ENCODE data around the gene CDH22.

The CDH22 gene

DNA sequence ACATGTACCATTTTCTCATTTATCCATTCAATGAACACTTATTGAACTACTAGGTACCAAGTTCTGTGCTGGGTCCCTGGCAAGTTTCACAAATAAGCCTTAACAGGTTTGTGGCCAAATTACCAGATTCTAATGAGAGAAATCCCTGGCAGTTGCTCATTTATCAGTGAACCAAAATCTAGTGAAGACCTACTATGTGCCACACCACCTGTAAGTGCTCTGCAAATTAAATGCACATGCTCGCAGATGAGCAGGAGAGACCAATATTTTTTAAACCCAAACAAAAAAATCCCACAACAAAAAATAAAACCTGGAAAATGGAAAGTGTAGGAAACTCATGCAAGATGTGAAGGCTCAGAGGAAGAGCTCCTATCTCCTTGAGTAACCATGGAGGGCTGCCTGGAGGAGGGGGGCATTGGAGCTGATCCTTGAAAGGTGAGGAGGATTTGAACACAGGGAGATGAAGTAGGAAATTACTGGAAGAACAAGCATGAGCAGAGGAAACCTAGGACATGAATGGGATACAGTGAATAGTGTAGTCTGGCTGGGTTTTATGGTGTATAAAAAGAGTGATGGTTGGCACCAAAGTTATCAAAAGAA lies 48.9 kb downstream of the CDH22 start:
- TF ChIP-seq ZFX (IDR thresholded peaks at IDR 0.05) = no peak
- TF ChIP-seq, protein P1, sequence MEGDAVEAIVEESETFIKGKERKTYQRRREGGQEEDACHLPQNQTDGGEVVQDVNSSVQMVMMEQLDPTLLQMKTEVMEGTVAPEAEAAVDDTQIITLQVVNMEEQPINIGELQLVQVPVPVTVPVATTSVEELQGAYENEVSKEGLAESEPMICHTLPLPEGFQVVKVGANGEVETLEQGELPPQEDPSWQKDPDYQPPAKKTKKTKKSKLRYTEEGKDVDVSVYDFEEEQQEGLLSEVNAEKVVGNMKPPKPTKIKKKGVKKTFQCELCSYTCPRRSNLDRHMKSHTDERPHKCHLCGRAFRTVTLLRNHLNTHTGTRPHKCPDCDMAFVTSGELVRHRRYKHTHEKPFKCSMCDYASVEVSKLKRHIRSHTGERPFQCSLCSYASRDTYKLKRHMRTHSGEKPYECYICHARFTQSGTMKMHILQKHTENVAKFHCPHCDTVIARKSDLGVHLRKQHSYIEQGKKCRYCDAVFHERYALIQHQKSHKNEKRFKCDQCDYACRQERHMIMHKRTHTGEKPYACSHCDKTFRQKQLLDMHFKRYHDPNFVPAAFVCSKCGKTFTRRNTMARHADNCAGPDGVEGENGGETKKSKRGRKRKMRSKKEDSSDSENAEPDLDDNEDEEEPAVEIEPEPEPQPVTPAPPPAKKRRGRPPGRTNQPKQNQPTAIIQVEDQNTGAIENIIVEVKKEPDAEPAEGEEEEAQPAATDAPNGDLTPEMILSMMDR (conservative IDR thresholded peaks at IDR 0.05) = no peak

DNA sequence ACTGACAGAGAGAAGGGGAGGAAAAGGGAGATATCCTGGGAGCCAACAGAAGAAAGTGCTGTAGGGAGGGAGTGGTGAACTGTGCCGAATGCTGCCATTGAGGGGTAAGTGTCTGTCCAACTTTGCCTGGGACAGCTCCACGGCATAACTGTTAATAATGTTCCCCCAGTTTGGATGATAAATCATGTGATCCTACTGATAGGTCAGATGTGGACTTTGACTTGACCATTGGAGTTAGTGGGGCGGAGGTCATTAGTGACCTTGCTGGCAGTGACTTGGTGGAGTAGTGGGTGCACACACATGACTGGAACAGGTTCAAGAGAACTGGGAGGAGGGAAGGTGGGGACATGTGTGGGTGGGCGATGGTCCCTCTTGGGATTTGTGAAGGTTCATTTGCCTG lies 50.4 kb downstream of the CDH22 start:
- TF ChIP-seq ZFX (IDR thresholded peaks at IDR 0.05) = no peak
- TF ChIP-seq, protein P1 (conservative IDR thresholded peaks at IDR 0.05) = no peak
- no peak overlapping the region for H3K27ac ChIP-seq

More for the DNA sequence above, 48.9 kb downstream of the CDH22 start:
- H3K27ac ChIP-seq = no peak overlapping the region

- H3K27ac ChIP-seq = no peak overlapping the region
Observed at GRCh38 chr20:46256293-46256692, 52.0 kb downstream of the CDH22 start.

GRCh38 chr20:46255440-46256104 lies 52.7 kb downstream of the CDH22 start:
- TF ChIP-seq ZFX (IDR thresholded peaks at IDR 0.05) = no peak
- TF ChIP-seq, protein P1 (conservative IDR thresholded peaks at IDR 0.05) = no peak
- no peak overlapping the region for H3K27ac ChIP-seq

More at GRCh38 chr20:46256293-46256692, 52.0 kb downstream of the CDH22 start:
- no peak for TF ChIP-seq ZFX (IDR thresholded peaks at IDR 0.05)
- TF ChIP-seq, protein P1 (conservative IDR thresholded peaks at IDR 0.05) = no peak

- H3K27ac ChIP-seq = no peak overlapping the region
- no peak for TF ChIP-seq ZFX (IDR thresholded peaks at IDR 0.05)
- TF ChIP-seq, protein P1 (conservative IDR thresholded peaks at IDR 0.05) = no peak; the same call in 1 of the 2 replicates
Observed at GRCh38 chr20:46253391-46253790, 54.9 kb downstream of the CDH22 start.

DNA sequence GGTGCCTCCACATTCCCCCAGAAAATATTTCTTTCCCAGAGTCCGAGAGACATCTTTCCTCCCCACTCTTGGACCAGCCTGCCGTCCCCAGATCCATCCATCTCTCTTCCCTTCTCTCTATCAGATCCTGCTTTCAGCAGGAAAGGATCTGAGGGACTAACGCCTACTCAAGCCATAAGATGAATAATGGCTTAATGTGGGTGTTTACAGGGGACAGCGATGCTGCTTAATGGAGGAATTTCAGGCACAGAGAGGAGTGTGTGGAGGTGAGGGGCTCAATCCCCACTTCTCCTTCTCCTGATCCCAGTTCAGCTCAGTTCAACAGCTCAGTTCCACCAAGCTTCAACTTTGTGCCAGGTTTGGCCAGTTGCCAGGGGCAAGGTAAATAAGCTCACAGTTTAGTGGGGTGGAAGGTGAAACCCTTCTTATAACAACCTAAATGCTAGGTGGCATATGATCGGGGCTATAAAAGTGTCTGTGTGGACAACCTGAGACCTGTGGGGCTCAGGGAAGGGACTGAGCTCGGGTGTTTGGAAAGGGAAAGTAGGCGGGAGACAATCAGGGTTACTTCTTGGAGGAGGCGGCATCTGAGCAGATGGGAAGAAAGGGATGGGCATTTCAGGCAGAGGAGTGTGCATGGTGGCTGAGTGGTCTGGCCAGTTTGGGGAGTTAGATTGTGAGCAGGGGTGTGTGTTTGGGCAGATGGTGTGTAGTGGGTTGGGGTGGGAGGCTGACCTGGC lies 55.8 kb downstream of the CDH22 start:
- TF ChIP-seq ZFX (IDR thresholded peaks at IDR 0.05) = no peak
- TF ChIP-seq, protein P1 (conservative IDR thresholded peaks at IDR 0.05) = no peak
- no peak overlapping the region for H3K27ac ChIP-seq

DNA sequence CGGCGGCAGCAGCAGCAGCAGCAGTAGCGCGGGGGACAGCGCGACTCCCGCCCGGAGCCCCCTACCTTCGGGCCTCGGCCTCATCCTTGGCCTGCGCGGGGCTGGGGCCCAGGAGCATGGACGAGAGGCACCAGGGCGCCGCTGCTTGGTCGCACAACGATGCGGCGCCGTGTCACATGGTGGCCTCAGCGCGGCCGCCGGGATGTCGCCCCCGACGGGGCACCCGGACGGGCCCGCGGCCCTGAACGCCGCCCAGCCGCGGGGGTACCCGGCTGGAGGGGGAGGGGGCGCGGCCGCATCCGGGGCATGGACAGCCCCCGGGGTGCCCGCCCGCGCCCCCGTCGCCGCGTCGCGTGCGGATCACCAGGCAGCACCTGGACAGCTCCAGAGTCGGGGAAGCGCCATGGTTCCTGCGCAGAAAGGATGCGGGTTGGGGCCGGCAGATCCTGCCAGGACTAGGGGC lies 57.1 kb downstream of the CDH22 start:
- TF ChIP-seq, protein P1 (conservative IDR thresholded peaks at IDR 0.05) = no peak
- no peak for TF ChIP-seq ZFX (IDR thresholded peaks at IDR 0.05)

More for the DNA sequence above, 57.1 kb downstream of the CDH22 start:
- no peak overlapping the region for H3K27ac ChIP-seq

All from C4-2B (cell line).